Measurements from ENCODE around the gene PMVK.

The PMVK gene

GRCh38 chr1:154945160-154945961, 8.8 kb upstream of the PMVK start:
- no peak for DNase-seq

GRCh38 chr1:154944401-154945159, 8.1 kb upstream of the PMVK start:
- no peak for DNase-seq

GRCh38 chr1:154943649-154944400, 7.3 kb upstream of the PMVK start:
- DNase-seq, result peak; percentile 37

- DNase-seq, result no peak
Observed at GRCh38 chr1:154941333-154942013, 5.0 kb upstream of the PMVK start.

- no peak for DNase-seq
Observed at GRCh38 chr1:154940651-154941194, 4.2 kb upstream of the PMVK start.

- no peak for DNase-seq
Observed at GRCh38 chr1:154940213-154940560, 3.7 kb upstream of the PMVK start.

GRCh38 chr1:154938604-154939399, 2.3 kb upstream of the PMVK start:
- no peak for DNase-seq

- DNase-seq, result no peak
Observed at GRCh38 chr1:154937988-154938386, 1.5 kb upstream of the PMVK start.

GRCh38 chr1:154937085-154937987, 817 bp upstream of the PMVK start:
- peak; percentile 91 for DNase-seq

- no peak for DNase-seq
Observed at GRCh38 chr1:154935749-154936554, 567 bp downstream of the PMVK start.

GRCh38 chr1:154934358-154934948, 2.1 kb downstream of the PMVK start:
- DNase-seq, result no peak

GRCh38 chr1:154931940-154932487, 4.5 kb downstream of the PMVK start:
- no peak for DNase-seq

GRCh38 chr1:154926201-154926600, 10.3 kb downstream of the PMVK start:
- no peak for DNase-seq

GRCh38 chr1:154925335-154926170, 11.0 kb downstream of the PMVK start:
- DNase-seq, result no peak

- DNase-seq, result no peak
Observed at GRCh38 chr1:154923695-154924094, 12.8 kb downstream of the PMVK start.

- no peak for DNase-seq
Observed at GRCh38 chr1:154913273-154913672, 23.2 kb downstream of the PMVK start.

- DNase-seq, result no peak
Observed at GRCh38 chr1:154912755-154913154, 23.8 kb downstream of the PMVK start.

Data from NCI-H1105 treated with DMSO at 0.1 percent for 48 hours (cell line).